Subcutaneous adipose tissue (tissue), 4 donors: Measurements from ENCODE around the gene IFT20. TPM values are rescaled to one million over a fixed set of nuclear protein-coding genes. Genes with fewer than 3 reads are reported as not detected.

ENCODE experiments used
- CTCF ChIP-seq: fragments of 450-650 bp; IDR thresholded peaks from one replicate; pipeline ENCODE4 v1.5.1; 2016; ENCODE audit warnings: low read depth, mild to moderate bottlenecking, control low read depth, antibody characterized with exemption, moderate library complexity
- total RNA-seq, 4 donors: library from RNA; depleted of rRNA; stranded (reverse); fragments of >200 nt; gene quantifications; one replicate each; pipeline ENCODE4 v1.1.0, GENCODE V29; 2016

Gene IFT20
- total RNA-seq, 4 donors from 2014 or later: 31.0 to 43.5 (median 37.3) TPM

- no peak for TF ChIP-seq CTCF
These were observed 10.9 kb upstream of the IFT20 start for GRCh38 chr17:28346199-28346580.

DNA sequence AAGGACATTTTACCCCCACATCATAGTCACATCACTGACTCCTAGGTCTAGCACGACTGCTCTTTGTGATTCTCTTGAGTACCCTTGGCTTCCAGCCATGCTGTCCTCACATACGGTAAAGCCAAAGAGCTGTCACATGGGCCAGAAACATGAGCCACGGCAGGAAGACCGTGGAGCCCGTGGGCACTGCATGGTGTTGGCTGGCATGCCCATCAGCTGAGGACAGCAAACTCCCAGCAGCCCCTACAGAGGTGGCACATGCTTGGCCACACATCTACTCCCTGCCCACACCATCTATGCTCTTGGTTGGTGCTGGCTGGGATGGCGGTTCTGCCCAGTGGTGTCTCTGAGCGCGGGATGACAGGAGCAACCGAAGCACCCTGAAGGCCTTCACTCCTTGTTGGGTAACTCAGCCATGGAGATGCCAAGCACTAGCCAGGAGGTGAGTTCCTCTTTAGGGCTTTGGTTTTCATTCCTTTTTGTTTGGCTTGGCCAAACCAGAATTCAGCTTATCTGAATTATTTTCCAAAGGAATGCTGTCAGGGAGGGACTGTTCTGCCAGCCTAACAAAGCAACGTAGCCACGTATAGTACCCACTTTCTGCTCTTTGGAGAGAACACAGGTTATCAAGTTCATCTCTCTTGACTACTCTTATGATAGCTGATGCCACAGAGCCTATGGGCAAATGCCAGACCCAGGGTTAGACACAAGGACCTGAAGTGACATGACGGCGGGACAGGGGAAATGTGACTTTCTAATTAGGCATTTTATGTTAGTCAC is 10.3 kb upstream of the IFT20 start:
- no peak for TF ChIP-seq CTCF

GRCh38 chr17:28344435-28344901 is 9.2 kb upstream of the IFT20 start:
- no peak for TF ChIP-seq CTCF

DNA sequence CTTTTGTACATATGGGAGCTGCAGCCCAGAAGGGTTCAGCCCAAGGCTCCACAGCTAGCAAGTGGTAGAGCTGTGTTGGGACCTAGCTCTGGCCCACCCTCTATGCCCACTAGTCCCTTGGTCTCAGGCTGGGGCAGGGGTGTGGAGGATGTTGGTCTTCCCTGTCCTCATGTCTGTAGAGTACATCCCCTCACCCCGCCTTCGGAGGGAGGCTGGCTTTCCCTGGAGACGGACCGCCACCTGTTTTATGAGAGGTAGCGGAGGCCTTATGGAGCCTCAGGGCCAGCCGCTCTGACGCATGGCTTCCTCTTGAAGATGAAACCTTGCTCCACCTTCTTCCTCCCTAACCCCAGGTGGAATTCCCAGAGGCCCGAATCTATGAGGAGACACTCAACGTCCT is 8.7 kb upstream of the IFT20 start:
- TF ChIP-seq CTCF: no peak

- no peak for TF ChIP-seq CTCF
These were observed 8.2 kb upstream of the IFT20 start for GRCh38 chr17:28343491-28343932.

- TF ChIP-seq CTCF: no peak
These were observed 7.0 kb upstream of the IFT20 start for GRCh38 chr17:28342313-28342712.

DNA sequence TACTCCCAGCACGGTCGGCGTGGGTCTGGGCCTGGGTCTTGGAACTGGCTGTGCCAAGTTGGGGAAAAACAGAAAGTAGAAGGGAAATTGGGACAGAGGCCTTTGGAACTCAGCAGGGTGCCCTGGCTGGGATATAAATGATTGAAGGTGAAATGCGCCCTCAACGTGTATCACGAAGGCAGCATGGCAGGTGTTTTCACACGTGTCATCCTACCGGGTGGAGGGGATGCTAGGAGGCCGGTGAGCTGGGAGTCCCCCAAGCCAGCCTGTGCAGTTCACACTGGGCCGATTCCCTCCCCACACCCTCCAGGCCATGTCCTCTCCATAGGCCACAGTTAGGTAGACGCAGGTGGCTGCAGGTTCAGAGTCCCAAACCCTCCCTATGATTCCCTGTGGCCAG is 6.2 kb upstream of the IFT20 start:
- no peak for TF ChIP-seq CTCF
